A549 (cell line): ENCODE results near the gene TOX2. TPM values are rescaled to one million over a fixed set of nuclear protein-coding genes. Genes with fewer than 3 reads are reported as not detected.
A peak's percentile ranks its signal among the peaks of the same experiment; 100 is the strongest.

Experiments used
- ATAC-seq, 2 experiments: fragments of 200-7000 bp in 1 of 2; fragments of >200 bp in 1 of 2; cut with Nextera tagmentation in 1 of 2; cut with Tn5 transposase in 1 of 2; 3 replicates each; pipeline versions ENCODE4 v1.8.0 to v1.9.1; 2018 to 2020; ENCODE audit warnings: mild to moderate bottlenecking in 1 of 2, moderate library complexity in 1 of 2
- CTCF ChIA-PET: fragments of 300-600 bp; sonication (Branson Sonifier 250); formaldehyde crosslinking; extraction: SDS; loops from one replicate; lab custom pipeline; 2021; ENCODE audit warnings: antibody characterized with exemption, inconsistent platforms; lab: Yijun Ruan, JAX
- POLR2A ChIA-PET: fragments of 350-600 bp; formaldehyde crosslinking; extraction: SDS; loops from one replicate; lab custom pipeline; 2021; ENCODE audit warnings: antibody characterized with exemption, inconsistent platforms; lab: Yijun Ruan, JAX
- DNase-seq, 2 experiments: peaks; one replicate each; pipeline versions ENCODE4 v3.0.0 to v3.0.0-alpha.2; 2011 to 2016; ENCODE audit warnings: low read depth in 1 of 2, low spot score in 1 of 2
- FAIRE-seq: peaks from 2 replicates; lab custom pipeline; 2011; peaks lifted over from hg19 to GRCh38; lab: Jason Lieb, UNC
- H3K27ac ChIP-seq, 2 experiments: fragments of >200 bp; sonication (Bioruptor Twin); formaldehyde crosslinking; 3 replicates each; pipeline ENCODE4 v1.5.1; 2016 to 2017
- H3K4me1 ChIP-seq: fragments of >200 bp; sonication (Bioruptor Twin); formaldehyde crosslinking; 3 replicates; pipeline ENCODE4 v1.6.1; 2016
- H3K4me2 ChIP-seq: fragments of >200 bp; sonication (Bioruptor Twin); formaldehyde crosslinking; 3 replicates; pipeline ENCODE4 v1.6.1; 2016
- H3K4me3 ChIP-seq: fragments of >200 bp; sonication (Bioruptor Twin); formaldehyde crosslinking; 3 replicates; pipeline ENCODE4 v1.5.1; 2016
- H3K9me3 ChIP-seq: fragments of >200 bp; sonication (Bioruptor Twin); formaldehyde crosslinking; 3 replicates; pipeline ENCODE4 v1.6.1; 2016
- ESRRA ChIP-seq: fragments of 150-350 bp; IDR thresholded peaks from 2 replicates; pipeline ENCODE4 v1.6.1; 2014; ENCODE audit warnings: mild to moderate bottlenecking, low read length, borderline replicate concordance
- HEYL ChIP-seq: fragments of 250-450 bp; sonication (Bioruptor Pico); IDR thresholded peaks from 2 replicates; pipeline ENCODE4 v1.8.0; 2021; ENCODE audit warnings: mild to moderate bottlenecking, moderate library complexity
- JUN ChIP-seq, 2 experiments: fragments of >200 bp; sonication (Bioruptor Twin); formaldehyde crosslinking; IDR thresholded peaks; 2 replicates in 1 of 2; 3 replicates in 1 of 2; pipeline ENCODE4 v1.6.1; 2016 to 2017
- JUNB ChIP-seq: fragments of >200 bp; sonication (Bioruptor Twin); formaldehyde crosslinking; IDR thresholded peaks from 2 replicates; pipeline ENCODE4 v1.6.1; 2016
- KDM5A ChIP-seq: fragments of 200-600 bp; sonication (generic); IDR thresholded peaks from 2 replicates; pipeline ENCODE4 v1.6.1; 2016; ENCODE audit warnings: antibody characterized with exemption, mild to moderate bottlenecking
- MAFK ChIP-seq: fragments of 450-650 bp; IDR thresholded peaks from 2 replicates; pipeline ENCODE4 v1.6.1; 2014; ENCODE audit not compliant: partially characterized antibody
- PHF8 ChIP-seq: fragments of 200-600 bp; sonication (generic); IDR thresholded peaks from 2 replicates; pipeline ENCODE4 v1.6.1; 2016; ENCODE audit warnings: low read depth, mild to moderate bottlenecking, antibody characterized with exemption, moderate library complexity, borderline replicate concordance
- RARB ChIP-seq: fragments of 250-450 bp; sonication (Bioruptor Pico); IDR thresholded peaks from 2 replicates; pipeline ENCODE4 v1.8.0; 2021; ENCODE audit warnings: mild to moderate bottlenecking, moderate library complexity
- RCOR1 ChIP-seq: fragments of 150-350 bp; IDR thresholded peaks from 2 replicates; pipeline ENCODE4 v1.6.1; 2014; ENCODE audit warnings: antibody characterized with exemption, low read length, low read depth
- RFX5 ChIP-seq: fragments of 450-650 bp; IDR thresholded peaks from 2 replicates; pipeline ENCODE4 v1.7.1; 2014; ENCODE audit warnings: antibody characterized with exemption, mild to moderate bottlenecking, moderate library complexity
- TFCP2L1 ChIP-seq: fragments of 250-450 bp; sonication (Bioruptor Pico); IDR thresholded peaks from 2 replicates; pipeline ENCODE4 v1.5.0; 2021; ENCODE audit warnings: mild to moderate bottlenecking
- TP53 ChIP-seq: fragments of 250-450 bp; sonication (Bioruptor Pico); IDR thresholded peaks from 2 replicates; pipeline ENCODE4 v1.5.0; 2021; ENCODE audit warnings: mild to moderate bottlenecking, moderate library complexity
- ZFP36 ChIP-seq: fragments of 450-650 bp; IDR thresholded peaks from 2 replicates; pipeline ENCODE4 v1.6.1; 2014; ENCODE audit warnings: borderline replicate concordance; ENCODE audit not compliant: partially characterized antibody
- ZNF302 ChIP-seq: fragments of 250-450 bp; sonication (Bioruptor Pico); IDR thresholded peaks from 2 replicates; pipeline ENCODE4 v1.9.0; 2021; ENCODE audit warnings: inconsistent platforms, mild to moderate bottlenecking, moderate library complexity
- WGBS: methylation state at CpG from one replicate; pipeline ENCODE4 v1.1.6; 2017; ENCODE audit errors: missing lambda C conversion rate; 5-methylcytosine and 5-hydroxymethylcytosine counted together
- polyA plus RNA-seq, 4 experiments: library from polyadenylated mRNA; depleted of rRNA in 3 of 4; stranded (reverse); fragments of >200 nt; fragmentation: RNase III in 1 of 4; extraction: RNeasy Plus Mini Kit Qiagen cat#74134 plus additional on column Dnase treatment in 1 of 4; gene quantifications; 2 replicates in 3 of 4; 3 replicates in 1 of 4; pipeline ENCODE4 v1.2.3, GENCODE V29; 2011 to 2017
- TF ChIP-seq, protein P1 (sequence below): IDR thresholded peaks from 2 replicates; pipeline ENCODE4 v1.6.1; 2012
- TF ChIP-seq, protein P2 (sequence below): fragments of 250-450 bp; sonication (Bioruptor Pico); IDR thresholded peaks from 2 replicates; pipeline ENCODE4 v1.5.0; 2021; ENCODE audit warnings: mild to moderate bottlenecking, moderate library complexity, borderline replicate concordance
- TF ChIP-seq, protein P3 (sequence below): fragments of 450-650 bp; IDR thresholded peaks from 2 replicates; pipeline ENCODE4 v1.6.1; 2014; ENCODE audit warnings: antibody characterized with exemption
- TF ChIP-seq, protein P4 (sequence below): fragments of 200-600 bp; sonication (generic); IDR thresholded peaks from 2 replicates; pipeline ENCODE4 v1.6.1; 2016; ENCODE audit warnings: antibody characterized with exemption, mild to moderate bottlenecking, moderate library complexity
- TF ChIP-seq, protein P5 (sequence below): IDR thresholded peaks from 2 replicates; pipeline ENCODE4 v1.6.1; 2012; ENCODE audit warnings: low read depth, borderline replicate concordance
- TF ChIP-seq, protein P6 (sequence below): fragments of 150-350 bp; IDR thresholded peaks from 2 replicates; pipeline ENCODE4 v1.6.1; 2014; ENCODE audit warnings: low read depth, mild to moderate bottlenecking, low read length

TOX2 gene
- polyA plus RNA-seq, 2 of the 4 experiments (the other 2 are of a cell fraction), result 2.5 to 5.3 TPM

DNA sequence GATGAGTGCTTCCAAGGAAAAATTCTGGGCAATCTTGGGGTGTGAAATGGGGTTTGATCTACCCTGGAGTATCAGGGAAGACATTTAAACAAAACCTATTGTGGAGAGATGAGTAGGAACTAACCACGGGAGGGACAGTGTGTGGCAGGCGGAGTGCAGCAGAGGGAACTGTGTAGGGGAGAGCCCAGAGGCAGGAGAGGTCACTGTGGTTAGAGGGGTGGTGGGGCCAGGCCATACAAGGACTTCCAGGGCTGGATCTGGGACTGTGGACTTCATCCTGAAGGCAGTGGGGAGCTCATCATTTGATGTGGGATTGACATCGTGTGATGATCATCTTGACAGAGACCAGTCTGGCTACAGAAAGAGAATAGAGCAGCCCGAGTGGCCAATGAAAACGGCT lies 89.0 kb downstream of the TOX2 start:
- ATAC-seq (no peak), DNase-seq (no peak), FAIRE-seq (no peak)
- Histone ChIP-seq H3K4me3 (no peak overlapping the region), H3K4me2 (no peak overlapping the region), H3K27ac (no peak overlapping the region), H3K9me3 (no peaks in the 10 kb centered on the region), H3K4me1 (peaks cover under 1% of the 10 kb centered on the region; the same call in 2 of the 3 replicates)
- TF ChIP-seq, protein P1, sequence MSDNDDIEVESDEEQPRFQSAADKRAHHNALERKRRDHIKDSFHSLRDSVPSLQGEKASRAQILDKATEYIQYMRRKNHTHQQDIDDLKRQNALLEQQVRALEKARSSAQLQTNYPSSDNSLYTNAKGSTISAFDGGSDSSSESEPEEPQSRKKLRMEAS, result no peak
- TF ChIP-seq PHF8, result no peak
- no peak for TF ChIP-seq RFX5
- WGBS, result 66% methylated on average over 5 of the region's 5 CpGs
- CTCF ChIA-PET, result interaction anchor here (0.6 to 2.2 kb wide), 3 partner anchors 44 to 255 kb away, joined by 3 to 9 read pairs (median 4); no protein-coding TSS in a partner anchor
- POLR2A ChIA-PET, result no interaction called here

DNA sequence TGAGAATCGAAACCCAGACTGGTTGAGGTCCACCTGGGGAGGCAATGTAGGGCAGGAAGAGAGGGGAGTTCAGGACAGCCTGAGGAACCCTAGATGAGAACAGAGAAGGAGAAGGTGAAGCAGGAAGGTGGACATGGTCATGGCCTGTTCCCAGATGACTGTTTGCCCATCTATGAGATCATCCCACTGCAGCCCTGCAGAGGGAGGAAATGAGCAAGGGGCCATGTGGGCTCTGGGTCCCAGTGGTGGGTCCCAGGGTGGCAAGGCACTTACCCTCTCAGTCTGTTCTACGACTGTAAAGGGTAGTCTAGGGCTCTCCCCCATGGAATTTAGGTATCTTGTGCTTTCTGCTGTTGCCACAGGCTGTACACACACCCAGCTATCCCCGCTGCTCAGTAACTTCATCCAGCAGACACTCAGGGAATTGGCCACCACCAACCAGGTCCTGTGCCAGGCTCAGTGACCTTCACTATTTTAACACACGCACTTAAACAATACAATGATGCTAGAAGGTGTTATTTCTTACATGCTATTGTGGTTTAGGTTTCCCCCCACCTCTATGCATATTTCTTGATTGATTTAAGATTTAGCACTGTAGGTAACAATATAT lies 89.8 kb downstream of the TOX2 start:
- ATAC-seq (peak; percentile 32 to 34; a peak in 2 of 6 replicates), DNase-seq (no peak), FAIRE-seq (no peak)
- no peak overlapping the region for H3K4me3 ChIP-seq
- POLR2A ChIA-PET, result no interaction called here
- CTCF ChIA-PET, result interaction anchor here (2.2 kb wide), 1 partner anchor 256 kb away, joined by 9 read pairs; no protein-coding TSS in a partner anchor
- TF ChIP-seq, protein P1, result no peak
- TF ChIP-seq, protein P2, sequence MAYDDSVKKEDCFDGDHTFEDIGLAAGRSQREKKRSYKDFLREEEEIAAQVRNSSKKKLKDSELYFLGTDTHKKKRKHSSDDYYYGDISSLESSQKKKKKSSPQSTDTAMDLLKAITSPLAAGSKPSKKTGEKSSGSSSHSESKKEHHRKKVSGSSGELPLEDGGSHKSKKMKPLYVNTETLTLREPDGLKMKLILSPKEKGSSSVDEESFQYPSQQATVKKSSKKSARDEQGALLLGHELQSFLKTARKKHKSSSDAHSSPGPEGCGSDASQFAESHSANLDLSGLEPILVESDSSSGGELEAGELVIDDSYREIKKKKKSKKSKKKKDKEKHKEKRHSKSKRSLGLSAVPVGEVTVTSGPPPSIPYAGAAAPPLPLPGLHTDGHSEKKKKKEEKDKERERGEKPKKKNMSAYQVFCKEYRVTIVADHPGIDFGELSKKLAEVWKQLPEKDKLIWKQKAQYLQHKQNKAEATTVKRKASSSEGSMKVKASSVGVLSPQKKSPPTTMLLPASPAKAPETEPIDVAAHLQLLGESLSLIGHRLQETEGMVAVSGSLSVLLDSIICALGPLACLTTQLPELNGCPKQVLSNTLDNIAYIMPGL (CRISPR knock-in tag), result no peak
- TF ChIP-seq, protein P3, sequence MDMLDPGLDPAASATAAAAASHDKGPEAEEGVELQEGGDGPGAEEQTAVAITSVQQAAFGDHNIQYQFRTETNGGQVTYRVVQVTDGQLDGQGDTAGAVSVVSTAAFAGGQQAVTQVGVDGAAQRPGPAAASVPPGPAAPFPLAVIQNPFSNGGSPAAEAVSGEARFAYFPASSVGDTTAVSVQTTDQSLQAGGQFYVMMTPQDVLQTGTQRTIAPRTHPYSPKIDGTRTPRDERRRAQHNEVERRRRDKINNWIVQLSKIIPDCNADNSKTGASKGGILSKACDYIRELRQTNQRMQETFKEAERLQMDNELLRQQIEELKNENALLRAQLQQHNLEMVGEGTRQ, result no peak
- no peak for TF ChIP-seq ZFP36
- TF ChIP-seq, protein P4, sequence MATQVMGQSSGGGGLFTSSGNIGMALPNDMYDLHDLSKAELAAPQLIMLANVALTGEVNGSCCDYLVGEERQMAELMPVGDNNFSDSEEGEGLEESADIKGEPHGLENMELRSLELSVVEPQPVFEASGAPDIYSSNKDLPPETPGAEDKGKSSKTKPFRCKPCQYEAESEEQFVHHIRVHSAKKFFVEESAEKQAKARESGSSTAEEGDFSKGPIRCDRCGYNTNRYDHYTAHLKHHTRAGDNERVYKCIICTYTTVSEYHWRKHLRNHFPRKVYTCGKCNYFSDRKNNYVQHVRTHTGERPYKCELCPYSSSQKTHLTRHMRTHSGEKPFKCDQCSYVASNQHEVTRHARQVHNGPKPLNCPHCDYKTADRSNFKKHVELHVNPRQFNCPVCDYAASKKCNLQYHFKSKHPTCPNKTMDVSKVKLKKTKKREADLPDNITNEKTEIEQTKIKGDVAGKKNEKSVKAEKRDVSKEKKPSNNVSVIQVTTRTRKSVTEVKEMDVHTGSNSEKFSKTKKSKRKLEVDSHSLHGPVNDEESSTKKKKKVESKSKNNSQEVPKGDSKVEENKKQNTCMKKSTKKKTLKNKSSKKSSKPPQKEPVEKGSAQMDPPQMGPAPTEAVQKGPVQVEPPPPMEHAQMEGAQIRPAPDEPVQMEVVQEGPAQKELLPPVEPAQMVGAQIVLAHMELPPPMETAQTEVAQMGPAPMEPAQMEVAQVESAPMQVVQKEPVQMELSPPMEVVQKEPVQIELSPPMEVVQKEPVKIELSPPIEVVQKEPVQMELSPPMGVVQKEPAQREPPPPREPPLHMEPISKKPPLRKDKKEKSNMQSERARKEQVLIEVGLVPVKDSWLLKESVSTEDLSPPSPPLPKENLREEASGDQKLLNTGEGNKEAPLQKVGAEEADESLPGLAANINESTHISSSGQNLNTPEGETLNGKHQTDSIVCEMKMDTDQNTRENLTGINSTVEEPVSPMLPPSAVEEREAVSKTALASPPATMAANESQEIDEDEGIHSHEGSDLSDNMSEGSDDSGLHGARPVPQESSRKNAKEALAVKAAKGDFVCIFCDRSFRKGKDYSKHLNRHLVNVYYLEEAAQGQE, result no peak
- TF ChIP-seq KDM5A, result no peak
- no peak for TF ChIP-seq MAFK
- no peak for TF ChIP-seq TFCP2L1 (CRISPR knock-in tag)
- no peak for TF ChIP-seq RFX5
- no peak for TF ChIP-seq RCOR1
- no peak for TF ChIP-seq HEYL
- no peaks in the 10 kb centered on the region for H3K9me3 ChIP-seq
- WGBS, result 82% methylated on average over 4 of the region's 4 CpGs
- peaks cover 9% of the 10 kb centered on the region for H3K4me1 ChIP-seq
- no peak overlapping the region for H3K4me2 ChIP-seq
- no peak overlapping the region for H3K27ac ChIP-seq

DNA sequence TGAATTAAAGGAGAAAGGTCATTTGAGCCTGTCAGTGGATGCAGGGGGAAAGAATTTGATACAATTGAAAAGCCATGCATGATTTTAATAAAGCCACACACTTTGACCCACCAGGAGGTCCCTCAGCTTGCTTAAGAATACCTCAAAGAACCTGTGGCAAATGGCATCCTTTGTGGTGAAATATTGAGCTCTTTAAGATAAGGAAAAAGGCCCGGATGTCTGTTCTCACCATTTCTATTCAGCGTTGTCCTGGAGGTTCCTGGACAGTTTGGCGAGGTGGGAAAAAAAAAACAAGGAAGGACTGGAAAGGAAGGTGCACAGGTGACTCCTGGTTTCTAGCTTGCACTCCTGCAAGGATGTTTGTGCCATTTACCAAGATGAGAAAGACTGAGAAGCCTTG lies 91.0 kb downstream of the TOX2 start:
- H3K4me3 ChIP-seq, result no peak overlapping the region
- no peak for FAIRE-seq
- TF ChIP-seq ZNF302 (CRISPR knock-in tag), result no peak
- TF ChIP-seq TP53 (CRISPR knock-in tag), result no peak
- no peak for TF ChIP-seq JUN (IDR thresholded peaks at IDR 0.05)
- TF ChIP-seq, protein P5, sequence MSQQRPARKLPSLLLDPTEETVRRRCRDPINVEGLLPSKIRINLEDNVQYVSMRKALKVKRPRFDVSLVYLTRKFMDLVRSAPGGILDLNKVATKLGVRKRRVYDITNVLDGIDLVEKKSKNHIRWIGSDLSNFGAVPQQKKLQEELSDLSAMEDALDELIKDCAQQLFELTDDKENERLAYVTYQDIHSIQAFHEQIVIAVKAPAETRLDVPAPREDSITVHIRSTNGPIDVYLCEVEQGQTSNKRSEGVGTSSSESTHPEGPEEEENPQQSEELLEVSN, result no peak
- TF ChIP-seq, protein P3, result no peak
- no peak for TF ChIP-seq ESRRA
- no peak for TF ChIP-seq RARB (CRISPR knock-in tag)
- no peak for TF ChIP-seq TFCP2L1 (CRISPR knock-in tag)
- TF ChIP-seq JUNB, result no peak
- TF ChIP-seq, protein P6, sequence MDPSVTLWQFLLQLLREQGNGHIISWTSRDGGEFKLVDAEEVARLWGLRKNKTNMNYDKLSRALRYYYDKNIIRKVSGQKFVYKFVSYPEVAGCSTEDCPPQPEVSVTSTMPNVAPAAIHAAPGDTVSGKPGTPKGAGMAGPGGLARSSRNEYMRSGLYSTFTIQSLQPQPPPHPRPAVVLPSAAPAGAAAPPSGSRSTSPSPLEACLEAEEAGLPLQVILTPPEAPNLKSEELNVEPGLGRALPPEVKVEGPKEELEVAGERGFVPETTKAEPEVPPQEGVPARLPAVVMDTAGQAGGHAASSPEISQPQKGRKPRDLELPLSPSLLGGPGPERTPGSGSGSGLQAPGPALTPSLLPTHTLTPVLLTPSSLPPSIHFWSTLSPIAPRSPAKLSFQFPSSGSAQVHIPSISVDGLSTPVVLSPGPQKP, result no peak
- TF ChIP-seq, all 56 proteins: peak for 0
- no peak for DNase-seq
- CTCF ChIA-PET, result no interaction called here
- Histone ChIP-seq H3K27ac (no peak overlapping the region), H3K9me3 (no peaks in the 10 kb centered on the region), H3K4me2 (no peak overlapping the region), H3K4me1 (peaks cover 12% of the 10 kb centered on the region)
- ATAC-seq, result no peak
- POLR2A ChIA-PET, result no interaction called here
- 59% methylated on average over 3 of the region's 3 CpGs for WGBS
